Activated naive CD8-positive, alpha-beta T cell treated with anti-CD3 and anti-CD28 coated beads for 36 hours (primary cell): ENCODE measurements around the gene CD82. TPM values are rescaled to one million over a fixed set of nuclear protein-coding genes. Genes with fewer than 3 reads are reported as not detected.

Source experiments
- DNase-seq: peaks from one replicate; pipeline ENCODE4 v3.0.0; 2021
- H3K27ac Mint-ChIP-seq: one replicate; pipeline ENCODE4 v1.8.0; 2022; ENCODE audit warnings: mild to moderate bottlenecking, moderate library complexity, mixed read lengths
- H3K27me3 Mint-ChIP-seq: one replicate; pipeline ENCODE4 v1.8.0; 2022; ENCODE audit warnings: mild to moderate bottlenecking, mixed read lengths
- H3K36me3 Mint-ChIP-seq: one replicate; pipeline ENCODE4 v1.8.0; 2021; ENCODE audit warnings: mild to moderate bottlenecking, mixed read lengths
- H3K4me1 Mint-ChIP-seq: one replicate; pipeline ENCODE4 v1.8.0; 2021; ENCODE audit warnings: mixed read lengths
- H3K4me3 Mint-ChIP-seq: one replicate; pipeline ENCODE4 v1.8.0; 2022; ENCODE audit warnings: mild to moderate bottlenecking, moderate library complexity, mixed read lengths
- H3K9me3 Mint-ChIP-seq: one replicate; pipeline ENCODE4 v1.8.0; 2022; ENCODE audit warnings: mixed read lengths
- total RNA-seq, 2 experiments: library from RNA; stranded (reverse); gene quantifications; one replicate each; pipeline ENCODE4 v1.2.3, GENCODE V29; 2021

The CD82 gene, protein sequence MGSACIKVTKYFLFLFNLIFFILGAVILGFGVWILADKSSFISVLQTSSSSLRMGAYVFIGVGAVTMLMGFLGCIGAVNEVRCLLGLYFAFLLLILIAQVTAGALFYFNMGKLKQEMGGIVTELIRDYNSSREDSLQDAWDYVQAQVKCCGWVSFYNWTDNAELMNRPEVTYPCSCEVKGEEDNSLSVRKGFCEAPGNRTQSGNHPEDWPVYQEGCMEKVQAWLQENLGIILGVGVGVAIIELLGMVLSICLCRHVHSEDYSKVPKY
- 100 to 1,000 TPM; 339 to 343 TPM for total RNA-seq

DNA sequence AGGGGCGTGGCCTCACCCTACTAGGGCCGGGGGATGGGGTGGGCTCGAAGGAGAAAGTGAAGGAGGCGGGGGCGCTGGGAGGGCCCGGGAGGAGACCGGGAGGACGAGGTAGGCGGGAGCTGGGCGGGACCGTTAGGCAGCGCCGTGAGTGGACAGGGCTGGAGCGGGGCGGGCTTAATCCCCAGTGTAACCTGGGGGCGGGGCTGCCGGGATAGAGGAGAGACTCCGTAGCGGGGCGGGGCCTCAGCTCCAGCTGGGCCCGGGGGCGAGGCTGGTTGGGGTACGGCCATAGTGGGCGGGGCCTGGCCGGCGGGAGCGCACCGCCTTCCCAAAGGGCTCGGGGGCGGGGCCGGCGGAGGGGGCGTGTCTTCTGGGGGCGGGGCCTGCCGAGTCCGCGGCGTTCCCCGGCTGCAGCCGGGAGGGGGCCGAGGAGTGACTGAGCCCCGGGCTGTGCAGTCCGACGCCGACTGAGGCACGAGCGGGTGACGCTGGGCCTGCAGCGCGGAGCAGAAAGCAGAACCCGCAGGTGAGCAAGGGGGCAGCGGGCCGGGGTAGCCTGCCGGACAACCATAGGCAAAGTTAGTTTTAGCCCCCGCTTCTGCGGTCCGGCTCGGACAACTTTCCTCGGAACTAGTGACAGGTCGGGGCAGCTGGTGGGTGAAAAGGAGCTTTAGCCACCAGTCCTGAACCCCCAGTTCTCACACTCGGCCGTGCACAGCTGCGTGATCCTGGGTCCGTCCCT, at the start of gene CD82:
CD82 (plus strand) TSS at position 453 of the 742 bp plus-strand sequence. CDS start 29,000 bp downstream, outside the sequence.
- DNase-seq = peak; percentile 99
- Mint-ChIP-seq H3K27ac (peak within 1 kb of the TSS; percentile 91), H3K4me1 (peaks cover 52% of the 10 kb centered on the region)

DNA sequence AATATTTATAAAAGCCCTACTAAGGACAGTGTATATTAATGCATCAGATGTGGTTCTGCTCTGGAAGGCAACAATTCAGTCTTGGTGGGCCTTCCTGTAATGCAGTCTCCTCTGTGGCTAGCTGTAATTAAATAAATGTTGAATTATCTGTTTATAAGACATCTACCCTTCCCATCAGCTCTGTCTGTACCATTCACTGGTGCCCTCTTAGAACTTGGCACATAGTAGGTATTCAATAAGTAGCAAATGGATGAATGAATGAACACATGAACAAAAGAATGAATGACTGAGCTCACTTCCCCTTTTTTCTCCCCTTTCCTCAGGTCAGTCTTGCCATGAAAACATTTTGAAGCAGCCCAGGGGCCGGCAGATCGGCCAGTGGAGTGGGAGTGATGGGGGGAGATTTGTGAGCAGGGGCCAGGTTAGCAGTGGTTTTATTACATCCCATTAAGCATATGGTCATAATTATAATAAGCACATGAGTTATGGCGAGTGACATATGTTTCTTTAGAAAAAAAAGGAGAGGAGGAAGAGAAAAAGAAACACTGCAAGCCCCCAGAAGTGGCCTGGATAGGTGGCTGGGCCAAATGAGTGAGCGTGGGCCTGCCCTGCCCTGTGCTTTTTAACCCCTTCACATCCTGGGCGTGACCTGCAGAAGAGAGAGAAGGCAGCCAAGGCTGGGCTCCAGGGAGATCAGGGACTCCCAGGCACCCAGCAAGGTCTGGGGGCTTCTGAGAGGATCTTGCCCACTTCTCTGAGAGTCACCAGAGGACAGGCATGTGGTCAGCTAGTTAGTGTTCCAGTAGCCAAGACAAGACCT, 48.6 kb upstream of the CD82 start:
- no peak for DNase-seq
- H3K27me3 Mint-ChIP-seq = peaks cover 19% of the 10 kb centered on the region
- no peak overlapping the region for H3K27ac Mint-ChIP-seq
- no peaks in the 10 kb centered on the region for H3K9me3 Mint-ChIP-seq
- no peak overlapping the region for H3K4me3 Mint-ChIP-seq
- no peaks in the 10 kb centered on the region for H3K4me1 Mint-ChIP-seq
- H3K36me3 Mint-ChIP-seq = no peaks in the 10 kb centered on the region

More for the DNA sequence above, at the start of gene CD82:
- H3K27me3 Mint-ChIP-seq = no peaks in the 10 kb centered on the region
- peak within 1 kb of the TSS; percentile 92 for H3K4me3 Mint-ChIP-seq
- peaks cover 43% of the 10 kb centered on the region for H3K36me3 Mint-ChIP-seq
- H3K9me3 Mint-ChIP-seq = peaks cover 11% of the 10 kb centered on the region

DNA sequence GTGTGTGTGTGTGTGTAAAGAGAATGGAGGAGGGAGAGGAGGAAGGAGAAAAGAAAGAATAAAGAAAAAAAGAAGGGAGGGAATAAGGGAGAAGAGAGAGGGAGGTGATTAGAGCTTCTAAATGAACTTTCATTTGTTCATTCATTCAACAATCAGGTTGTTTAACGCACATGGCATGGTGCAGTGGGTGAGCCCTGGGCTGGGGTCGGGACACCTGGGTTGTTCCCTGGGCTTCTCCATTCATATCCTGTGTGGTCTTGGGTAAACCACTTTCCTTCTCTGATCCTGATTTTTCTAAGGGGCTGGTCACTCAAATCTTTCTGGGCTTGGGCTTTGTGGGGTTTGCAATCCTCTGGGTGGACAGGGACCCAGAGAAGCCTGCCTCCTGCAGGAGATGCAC, 47.9 kb upstream of the CD82 start:
- Mint-ChIP-seq H3K4me1 (no peaks in the 10 kb centered on the region), H3K27ac (no peak overlapping the region), H3K27me3 (peaks cover 25% of the 10 kb centered on the region), H3K4me3 (no peak overlapping the region), H3K36me3 (no peaks in the 10 kb centered on the region), H3K9me3 (no peaks in the 10 kb centered on the region)
- DNase-seq = no peak

DNA sequence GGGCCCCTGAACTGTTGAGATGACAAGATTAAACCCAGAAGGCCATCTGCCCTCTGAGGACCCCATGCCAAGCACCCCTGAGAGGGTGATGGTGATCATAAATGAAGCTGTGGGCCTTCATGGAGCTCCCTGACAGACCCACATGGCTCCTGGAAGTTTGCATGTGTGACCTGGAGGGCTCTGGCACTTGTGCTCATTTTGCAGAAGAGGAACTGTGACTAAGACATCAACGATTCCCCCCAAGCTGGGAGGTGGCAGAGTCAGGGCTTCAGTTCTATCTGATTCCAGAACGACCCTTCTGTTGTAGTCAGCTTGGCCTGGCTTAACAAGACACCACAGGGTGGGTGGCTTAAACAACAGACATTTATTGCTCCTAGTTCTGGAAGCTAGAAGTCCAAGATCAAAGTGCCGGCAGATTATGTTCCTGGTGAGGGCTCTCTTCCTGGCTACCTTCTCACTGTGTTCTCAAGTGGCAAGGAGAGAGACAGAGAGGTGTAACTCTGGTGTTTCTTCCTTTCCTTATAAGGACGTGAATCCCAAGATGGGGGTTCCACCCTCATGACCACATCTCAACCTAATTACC, 46.4 kb upstream of the CD82 start:
- Mint-ChIP-seq H3K9me3 (no peaks in the 10 kb centered on the region), H3K36me3 (no peaks in the 10 kb centered on the region), H3K27ac (no peak overlapping the region), H3K4me3 (no peak overlapping the region), H3K27me3 (peaks cover 30% of the 10 kb centered on the region), H3K4me1 (no peaks in the 10 kb centered on the region)
- no peak for DNase-seq

DNA sequence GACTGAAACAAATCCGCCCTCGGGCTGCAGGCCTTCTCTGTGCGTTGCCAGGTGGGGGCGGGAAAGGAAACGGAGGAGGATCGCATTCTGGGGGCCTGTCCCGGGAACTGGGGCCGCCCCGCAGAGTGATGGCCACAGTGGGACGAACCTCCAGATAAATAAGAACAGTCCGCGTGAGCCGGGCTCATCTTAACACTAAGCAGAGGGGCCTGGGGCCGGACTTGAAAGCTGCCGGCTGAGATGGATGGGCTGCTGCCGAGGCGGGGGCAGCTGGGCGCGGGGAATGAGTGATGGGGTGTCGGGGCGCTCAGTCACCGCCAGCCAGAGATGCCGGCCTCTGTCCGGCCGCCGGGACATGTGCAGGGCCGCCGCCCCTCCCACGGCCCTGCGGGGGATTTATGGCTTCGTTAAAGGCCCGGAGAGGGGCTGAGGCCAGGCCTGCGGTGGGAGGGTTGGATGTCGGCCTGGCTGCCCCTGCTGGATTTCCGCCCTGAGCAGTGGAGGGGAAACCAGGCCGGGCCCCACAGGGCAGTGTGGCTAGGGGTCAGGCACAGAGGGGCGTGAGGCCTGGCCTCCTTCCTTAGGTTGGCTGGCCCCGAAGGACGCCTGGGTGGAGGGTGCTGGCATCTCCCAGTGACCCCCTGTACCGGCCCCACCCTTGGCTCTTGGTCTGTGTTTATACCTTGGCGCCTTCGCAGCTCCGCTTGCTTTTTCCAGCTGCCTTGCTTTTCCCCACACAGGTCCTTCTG, 45.3 kb upstream of the CD82 start:
- Mint-ChIP-seq H3K4me3 (no peak overlapping the region), H3K4me1 (peaks cover 3% of the 10 kb centered on the region), H3K27me3 (peaks cover 30% of the 10 kb centered on the region), H3K27ac (no peak overlapping the region), H3K9me3 (no peaks in the 10 kb centered on the region), H3K36me3 (no peaks in the 10 kb centered on the region)
- DNase-seq = no peak

DNA sequence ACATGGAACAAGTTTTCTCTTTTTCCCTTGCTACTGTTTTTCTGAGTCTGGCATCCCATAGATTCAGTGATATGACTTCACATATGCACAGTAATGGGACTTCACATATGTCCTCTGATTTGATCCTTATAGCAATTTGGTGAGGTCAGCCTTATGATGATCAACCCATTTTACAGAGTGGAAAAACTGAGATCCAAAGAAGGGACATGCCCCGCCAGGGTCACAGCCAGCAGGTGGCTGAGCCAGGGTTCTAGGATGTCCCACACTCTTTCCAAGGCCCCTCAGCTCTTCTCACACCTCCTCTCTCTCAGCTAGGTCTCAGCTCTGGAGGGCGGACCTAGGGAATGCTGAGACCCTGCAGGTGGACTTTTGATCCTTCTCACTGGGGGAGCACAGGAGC, 44.3 kb upstream of the CD82 start:
- no peaks in the 10 kb centered on the region for H3K36me3 Mint-ChIP-seq
- peaks cover 30% of the 10 kb centered on the region for H3K27me3 Mint-ChIP-seq

DNA sequence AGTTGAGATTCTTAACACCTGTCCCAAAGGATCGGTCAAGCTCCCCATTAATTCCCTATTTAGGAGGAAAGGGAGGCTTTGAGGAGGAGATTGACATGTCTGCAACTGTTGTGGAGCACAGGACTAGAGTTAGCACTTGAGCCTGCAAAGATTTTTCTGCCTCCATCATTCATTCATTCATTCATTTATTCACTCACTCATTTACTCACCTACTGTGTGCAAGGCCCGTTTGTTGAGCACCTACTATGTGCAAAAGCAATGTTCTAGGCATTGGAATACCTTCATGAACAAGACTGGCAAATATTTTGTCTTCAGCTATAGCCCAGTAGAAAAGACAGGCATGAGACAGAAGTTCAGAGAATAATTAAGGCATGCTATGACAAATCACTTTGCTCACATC, 43.2 kb upstream of the CD82 start:
- no peak for DNase-seq
- H3K36me3 Mint-ChIP-seq = no peaks in the 10 kb centered on the region
- peaks cover 7% of the 10 kb centered on the region for H3K4me1 Mint-ChIP-seq
- peaks cover 30% of the 10 kb centered on the region for H3K27me3 Mint-ChIP-seq
- H3K4me3 Mint-ChIP-seq = no peak overlapping the region
- H3K27ac Mint-ChIP-seq = no peak overlapping the region
- no peaks in the 10 kb centered on the region for H3K9me3 Mint-ChIP-seq

More for the DNA sequence above, 44.3 kb upstream of the CD82 start:
- no peak overlapping the region for H3K4me3 Mint-ChIP-seq
- H3K9me3 Mint-ChIP-seq = no peaks in the 10 kb centered on the region
- H3K4me1 Mint-ChIP-seq = peaks cover 3% of the 10 kb centered on the region
- no peak overlapping the region for H3K27ac Mint-ChIP-seq
- no peak for DNase-seq

DNA sequence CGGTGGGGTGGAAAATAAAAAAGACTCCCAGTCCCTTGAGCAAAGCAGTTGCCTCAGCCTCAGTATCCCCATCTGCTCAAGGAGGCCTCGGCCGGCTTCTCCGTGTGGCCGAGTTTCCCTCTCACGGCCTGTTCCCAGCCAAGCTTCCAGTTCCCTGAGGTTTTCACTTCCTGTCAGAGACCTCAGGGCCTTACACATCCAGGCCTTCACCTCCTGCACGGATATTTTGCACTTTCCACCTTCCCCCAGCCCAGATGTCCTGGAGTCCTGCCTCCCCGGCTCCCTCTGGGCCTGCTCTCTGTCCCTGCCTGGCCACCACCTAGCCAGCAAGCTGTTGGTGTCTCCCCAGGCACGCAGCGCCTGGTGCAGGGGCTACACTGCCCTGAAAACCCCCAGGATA, 41.1 kb upstream of the CD82 start:
- DNase-seq = no peak
- Mint-ChIP-seq H3K9me3 (no peaks in the 10 kb centered on the region), H3K4me3 (no peak overlapping the region), H3K4me1 (peaks cover 9% of the 10 kb centered on the region), H3K27ac (no peak overlapping the region), H3K36me3 (no peaks in the 10 kb centered on the region), H3K27me3 (peaks cover 34% of the 10 kb centered on the region)

DNA sequence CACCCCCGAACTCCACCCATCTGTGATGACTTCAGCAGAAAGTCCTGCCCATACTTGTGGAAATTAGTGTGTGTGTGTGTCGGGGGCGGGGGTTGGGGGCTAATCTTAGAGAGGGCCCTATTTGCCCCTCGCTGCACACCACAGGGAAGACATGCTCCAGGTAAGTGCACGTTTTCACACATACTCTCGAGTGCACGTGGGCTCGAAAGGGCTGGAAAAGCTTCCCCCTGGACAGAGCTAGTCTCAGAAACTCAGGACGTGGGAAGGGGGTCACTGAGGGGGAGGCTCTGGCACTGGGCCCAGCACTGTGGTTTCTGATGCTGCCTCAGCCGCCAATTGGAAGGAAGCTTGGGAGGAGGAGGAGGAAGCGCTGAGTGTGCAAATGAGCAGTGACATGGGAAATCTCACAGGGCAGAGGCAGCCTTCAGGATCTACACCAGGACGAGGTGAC, 40.7 kb upstream of the CD82 start:
- Mint-ChIP-seq H3K4me3 (no peak overlapping the region), H3K4me1 (peaks cover 11% of the 10 kb centered on the region), H3K27me3 (peaks cover 32% of the 10 kb centered on the region), H3K27ac (no peak overlapping the region), H3K9me3 (no peaks in the 10 kb centered on the region), H3K36me3 (no peaks in the 10 kb centered on the region)
- no peak for DNase-seq

DNA sequence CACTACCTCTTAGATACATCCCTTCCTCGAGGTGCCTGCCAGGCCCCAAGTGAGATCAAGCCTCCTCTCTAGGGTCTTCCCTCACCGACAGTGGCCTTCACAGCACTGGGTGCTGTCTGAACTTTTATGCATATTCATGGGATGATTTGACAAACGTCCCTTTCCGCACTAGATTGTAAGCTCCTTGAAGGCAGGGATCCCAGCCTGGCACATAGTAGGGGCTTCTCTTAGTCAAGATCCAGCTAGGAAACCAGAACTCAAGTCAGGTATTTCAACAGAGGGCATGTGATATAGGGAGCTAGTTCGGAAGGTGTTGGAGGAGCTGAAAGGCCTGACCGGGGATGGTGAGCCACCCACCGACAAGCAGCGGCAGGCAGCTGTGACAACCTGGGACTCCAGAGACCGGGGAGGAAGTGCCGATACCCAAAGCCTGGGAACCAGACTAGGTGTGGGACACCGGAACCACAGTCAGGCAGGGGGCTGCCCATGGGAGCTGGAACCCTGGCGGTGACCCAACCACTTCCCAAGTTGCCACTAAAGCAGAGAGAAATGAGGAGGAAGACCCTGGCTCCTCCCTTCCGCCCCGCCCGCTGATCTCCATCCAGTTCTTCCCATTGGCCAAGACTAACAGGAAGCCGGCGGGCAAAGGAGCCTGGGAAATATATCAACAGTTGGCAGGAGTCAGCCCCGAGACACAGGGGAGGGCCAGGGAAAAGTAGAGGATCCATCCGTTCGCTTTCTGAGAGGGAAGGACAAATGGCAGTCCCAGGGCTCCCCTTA, 39.8 kb upstream of the CD82 start:
- peaks cover 19% of the 10 kb centered on the region for H3K4me1 Mint-ChIP-seq
- H3K27ac Mint-ChIP-seq = no peak overlapping the region
- no peaks in the 10 kb centered on the region for H3K9me3 Mint-ChIP-seq
- H3K4me3 Mint-ChIP-seq = no peak overlapping the region
- peaks cover 31% of the 10 kb centered on the region for H3K27me3 Mint-ChIP-seq
- H3K36me3 Mint-ChIP-seq = peaks cover 2% of the 10 kb centered on the region
- no peak for DNase-seq

DNA sequence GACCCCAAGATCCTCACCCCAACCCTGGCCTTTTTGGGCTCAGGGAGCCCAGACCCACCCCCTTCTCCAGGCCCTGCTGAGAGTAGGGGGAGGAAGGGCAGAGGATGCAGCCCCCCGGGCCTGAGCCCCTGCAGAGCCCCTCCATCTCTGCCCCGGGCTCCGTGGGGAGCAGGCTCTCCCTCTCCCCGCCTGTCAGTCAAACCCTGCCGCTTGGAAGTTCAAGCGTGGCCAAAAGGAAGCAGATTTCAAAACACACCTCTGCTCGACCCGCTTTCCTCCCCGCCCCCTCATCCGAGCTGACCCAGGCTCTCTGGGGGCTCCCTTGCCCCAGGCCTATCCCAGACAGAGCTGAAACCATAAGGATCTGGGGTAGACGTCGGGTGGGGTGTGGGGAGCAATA, 39.0 kb upstream of the CD82 start:
- Mint-ChIP-seq H3K4me1 (peaks cover 22% of the 10 kb centered on the region), H3K27ac (no peak overlapping the region), H3K27me3 (peaks cover 24% of the 10 kb centered on the region), H3K36me3 (peaks cover 2% of the 10 kb centered on the region), H3K4me3 (no peak overlapping the region), H3K9me3 (no peaks in the 10 kb centered on the region)
- no peak for DNase-seq

DNA sequence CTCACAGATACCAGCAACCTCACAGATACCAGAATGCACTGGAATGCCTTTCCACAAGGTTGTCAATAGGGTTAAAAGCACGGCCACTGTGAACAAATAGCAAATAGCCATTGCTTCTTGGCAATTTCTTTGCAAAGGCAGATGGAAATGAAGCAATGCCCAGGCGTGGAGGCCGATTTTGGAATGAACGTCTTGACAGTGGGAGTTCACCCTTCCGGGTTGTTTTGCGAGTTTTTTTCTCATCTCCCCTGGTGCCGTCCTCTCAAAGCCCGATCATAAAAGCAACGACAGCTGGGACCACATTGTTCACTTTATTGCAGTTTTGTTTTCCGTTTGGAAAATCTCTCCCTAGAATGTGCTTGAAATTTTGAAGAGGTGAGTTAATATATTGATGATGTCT, 38.0 kb upstream of the CD82 start:
- peaks cover 2% of the 10 kb centered on the region for H3K36me3 Mint-ChIP-seq
- peaks cover 22% of the 10 kb centered on the region for H3K4me1 Mint-ChIP-seq
- no peak overlapping the region for H3K4me3 Mint-ChIP-seq
- DNase-seq = no peak
- H3K27ac Mint-ChIP-seq = no peak overlapping the region
- no peaks in the 10 kb centered on the region for H3K9me3 Mint-ChIP-seq
- H3K27me3 Mint-ChIP-seq = peaks cover 14% of the 10 kb centered on the region

DNA sequence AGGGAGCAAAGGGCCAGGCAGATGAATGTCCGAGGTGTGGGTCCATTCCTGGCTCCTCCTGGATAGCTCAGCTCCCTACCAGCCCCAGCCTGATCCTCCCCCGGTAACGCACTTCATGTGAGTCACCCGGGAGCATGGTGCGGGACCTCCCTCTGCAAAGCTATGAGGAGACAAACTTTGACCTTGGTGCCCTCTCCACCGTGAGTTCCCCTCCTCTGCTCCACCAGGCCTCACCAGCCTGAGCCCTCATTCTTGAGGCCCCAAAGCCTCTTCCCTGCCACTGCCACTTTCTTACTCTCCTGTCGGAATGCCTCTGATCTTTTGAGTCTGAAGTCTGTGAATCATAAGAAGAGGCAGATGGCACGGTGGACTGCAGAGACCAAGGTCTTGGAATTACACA, 37.4 kb upstream of the CD82 start:
- DNase-seq = no peak
- no peak overlapping the region for H3K4me3 Mint-ChIP-seq
- H3K36me3 Mint-ChIP-seq = peaks cover 2% of the 10 kb centered on the region
- no peaks in the 10 kb centered on the region for H3K9me3 Mint-ChIP-seq
- H3K27me3 Mint-ChIP-seq = peaks cover 14% of the 10 kb centered on the region
- peaks cover 22% of the 10 kb centered on the region for H3K4me1 Mint-ChIP-seq
- no peak overlapping the region for H3K27ac Mint-ChIP-seq

DNA sequence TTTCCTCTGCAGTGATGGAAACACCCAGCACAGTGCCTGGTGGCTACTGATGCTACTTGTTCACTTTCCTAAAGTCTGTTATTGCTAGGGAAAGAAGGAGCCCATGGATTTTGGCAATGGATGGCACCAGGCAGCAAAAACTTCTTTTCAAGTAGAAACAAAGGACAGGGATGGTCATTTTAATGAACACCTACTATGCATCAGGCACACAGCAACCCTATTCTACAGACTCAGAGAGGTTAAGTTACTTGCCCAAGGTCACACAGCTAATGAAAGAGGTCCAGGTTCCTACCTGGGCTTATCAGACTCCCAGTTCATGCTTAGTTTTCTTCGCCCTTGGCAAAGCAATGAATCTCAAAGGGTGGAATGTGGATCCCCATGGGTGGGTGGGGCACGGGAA, 36.9 kb upstream of the CD82 start:
- DNase-seq = no peak
- Mint-ChIP-seq H3K27ac (no peak overlapping the region), H3K4me1 (peaks cover 22% of the 10 kb centered on the region), H3K27me3 (peaks cover 12% of the 10 kb centered on the region), H3K36me3 (peaks cover 2% of the 10 kb centered on the region), H3K4me3 (no peak overlapping the region), H3K9me3 (no peaks in the 10 kb centered on the region)
